HEK293 (cell line): Measurements from ENCODE around the gene TLE5.

Experiments used
- ATF2 ChIP-seq: fragments of 450-650 bp; formaldehyde crosslinking; IDR thresholded peaks from 2 replicates; pipeline ENCODE4 v1.5.1; 2016; ENCODE audit warnings: missing biosample characterization, missing genetic modification characterization, low read depth
- ZNF121 ChIP-seq: fragments of 450-650 bp; formaldehyde crosslinking; IDR thresholded peaks from 2 replicates; pipeline ENCODE4 v1.5.1; 2016; ENCODE audit warnings: missing biosample characterization, missing genetic modification characterization

- TF ChIP-seq ZNF121 (tag by site-specific recombination) (no peak), ATF2 (tag by site-specific recombination) (no peak)
Measured at GRCh38 chr19:3079578-3079977, 17.3 kb upstream of the TLE5 start.
